T-helper 1 cell (primary cell): ENCODE data around the gene GRIA1.
"Not testable (repeated sequence)": the region's sequence is repeated elsewhere in the genome, so short reads cannot be mapped to it uniquely, and the experiment has no call there.

ENCODE experiments used
- DNase-seq, 5 donors: peaks; one replicate each; pipeline ENCODE4 v3.0.0-alpha.2; 2012 to 2020

The GRIA1 gene

GRCh38 chr5:153791339-153791738 is 300.9 kb downstream of the GRIA1 start:
- DNase-seq = no peak

DNA sequence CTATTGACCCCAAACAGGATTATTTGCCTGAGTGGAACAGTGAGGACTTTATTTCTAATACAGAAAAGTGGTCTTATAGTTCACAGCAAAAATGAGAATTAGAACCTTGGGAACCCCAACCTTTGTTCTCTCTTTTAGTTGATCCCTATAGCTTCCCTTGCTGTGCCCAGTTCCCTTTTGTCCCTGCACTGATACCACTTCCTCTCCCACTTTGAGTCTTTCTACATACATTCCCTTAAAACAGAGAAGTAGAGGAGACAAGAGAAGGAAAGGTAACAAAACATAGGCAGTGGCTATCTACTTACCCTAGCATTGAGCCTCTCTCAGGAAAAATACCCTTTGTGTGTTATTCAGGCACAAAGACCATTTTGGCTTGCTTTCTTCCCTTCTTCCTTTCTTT is 301.8 kb downstream of the GRIA1 start:
- no peak for DNase-seq

DNA sequence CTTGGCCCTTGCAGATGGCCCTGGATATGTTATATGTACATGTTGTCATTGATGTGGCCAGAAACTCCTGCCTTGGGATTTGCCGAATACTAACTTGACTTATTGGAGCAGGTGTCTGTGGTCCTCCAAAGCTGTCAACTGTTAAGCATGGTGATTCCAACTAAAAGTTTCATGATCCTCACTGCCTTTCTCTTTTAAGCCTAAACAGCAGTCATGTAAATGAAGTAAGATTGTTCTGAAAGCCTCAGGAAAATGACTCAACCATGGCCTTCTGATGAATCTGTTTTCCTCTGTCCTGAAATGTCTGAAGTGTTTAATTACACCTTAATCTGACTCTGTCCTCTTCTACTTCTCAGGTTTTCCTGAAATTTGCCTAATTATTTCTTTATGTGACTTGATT is 303.2 kb downstream of the GRIA1 start:
- DNase-seq = no peak

DNA sequence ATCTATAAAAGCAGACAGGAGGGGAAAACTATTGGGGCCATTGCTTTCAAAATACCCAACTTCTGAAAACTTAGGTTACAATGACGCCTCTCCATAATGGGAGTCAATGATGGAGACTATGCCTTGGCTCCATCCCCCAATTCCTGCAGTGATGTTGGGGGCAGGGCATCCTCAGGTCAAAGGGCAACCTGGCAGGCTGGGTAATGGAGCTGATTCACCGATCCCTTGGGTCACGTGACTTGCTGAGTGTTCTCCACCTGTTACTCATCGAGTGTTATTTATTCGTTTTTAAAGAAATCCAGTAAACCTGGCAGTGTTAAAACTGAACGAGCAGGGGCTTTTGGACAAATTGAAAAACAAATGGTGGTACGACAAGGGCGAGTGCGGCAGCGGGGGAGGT is 303.9 kb downstream of the GRIA1 start:
- no peak for DNase-seq

DNA sequence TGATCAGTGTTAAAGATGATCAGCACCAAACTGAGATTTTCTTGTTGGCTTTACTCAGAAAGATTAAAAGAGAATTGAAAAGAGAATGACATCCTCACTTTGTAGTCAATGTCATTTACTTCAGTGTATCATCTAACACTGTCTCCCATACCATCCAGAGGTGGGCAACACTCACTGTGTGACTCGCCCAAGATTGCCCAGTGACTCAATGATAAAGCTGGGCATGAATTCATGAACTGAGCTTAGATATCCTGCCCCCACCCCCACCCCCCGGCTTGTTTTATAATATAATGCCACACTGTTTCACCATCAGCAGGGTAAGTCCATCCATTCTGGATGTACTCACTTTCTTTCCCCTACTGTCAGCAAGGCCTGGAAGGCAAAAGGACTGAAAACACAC is 306.1 kb downstream of the GRIA1 start:
- no peak for DNase-seq

DNA sequence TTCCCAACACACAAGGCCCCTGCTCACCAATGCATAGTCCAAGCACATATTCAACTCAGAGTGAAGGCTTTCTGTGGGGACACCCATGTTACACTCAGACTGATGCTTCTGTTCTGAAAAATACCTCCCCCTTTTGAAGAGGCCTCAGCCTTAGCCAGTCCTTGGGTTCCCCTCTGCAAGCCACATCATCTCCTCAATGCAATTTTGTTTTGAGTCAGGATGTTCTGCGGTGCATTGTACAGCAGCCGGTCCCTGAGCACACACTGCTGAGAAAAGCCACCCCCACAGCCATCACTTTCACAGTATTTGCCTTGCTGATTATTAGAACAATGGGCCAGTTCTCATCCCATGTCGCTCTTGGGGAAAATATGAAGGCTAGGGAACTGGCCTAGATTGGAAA is 307.0 kb downstream of the GRIA1 start:
- no peak for DNase-seq

DNA sequence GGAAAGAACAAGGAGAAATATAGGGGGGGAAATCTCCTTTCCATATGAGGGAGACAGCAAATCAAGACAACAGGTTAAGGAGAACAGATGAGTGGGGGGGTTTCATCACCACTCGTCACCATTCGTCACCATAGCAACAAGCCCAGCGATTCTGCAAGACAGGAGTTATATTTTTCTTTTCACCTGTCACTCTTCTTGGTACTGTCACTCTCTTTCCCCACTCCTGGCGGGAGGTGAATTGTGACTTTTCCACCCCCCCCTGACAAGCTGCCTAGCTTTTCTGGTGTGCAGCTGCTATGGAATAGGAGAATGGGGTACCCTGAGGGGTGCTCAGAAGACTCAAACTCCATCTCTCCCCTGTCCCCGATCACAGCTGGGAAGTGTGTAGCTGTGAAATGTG is 308.4 kb downstream of the GRIA1 start:
- no peak for DNase-seq

DNA sequence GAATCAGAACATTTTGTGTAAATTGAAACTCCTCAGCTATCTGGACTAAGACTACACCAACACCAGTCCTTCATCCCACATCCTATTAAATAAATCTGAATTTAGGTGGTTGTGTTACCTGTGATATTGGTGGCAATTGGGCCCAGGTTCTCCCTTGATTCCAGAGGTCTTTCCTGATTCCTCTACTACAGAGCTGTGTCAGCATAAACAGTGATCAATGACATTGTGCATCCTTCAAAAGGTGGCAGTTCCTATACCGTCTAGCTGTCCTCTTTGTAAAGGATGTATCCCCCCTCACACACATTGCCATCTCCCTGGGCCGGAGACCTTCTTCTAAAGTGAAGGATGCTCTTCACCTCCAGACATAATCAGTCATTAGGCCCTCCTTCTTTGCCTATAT is 309.0 kb downstream of the GRIA1 start:
- no peak for DNase-seq

DNA sequence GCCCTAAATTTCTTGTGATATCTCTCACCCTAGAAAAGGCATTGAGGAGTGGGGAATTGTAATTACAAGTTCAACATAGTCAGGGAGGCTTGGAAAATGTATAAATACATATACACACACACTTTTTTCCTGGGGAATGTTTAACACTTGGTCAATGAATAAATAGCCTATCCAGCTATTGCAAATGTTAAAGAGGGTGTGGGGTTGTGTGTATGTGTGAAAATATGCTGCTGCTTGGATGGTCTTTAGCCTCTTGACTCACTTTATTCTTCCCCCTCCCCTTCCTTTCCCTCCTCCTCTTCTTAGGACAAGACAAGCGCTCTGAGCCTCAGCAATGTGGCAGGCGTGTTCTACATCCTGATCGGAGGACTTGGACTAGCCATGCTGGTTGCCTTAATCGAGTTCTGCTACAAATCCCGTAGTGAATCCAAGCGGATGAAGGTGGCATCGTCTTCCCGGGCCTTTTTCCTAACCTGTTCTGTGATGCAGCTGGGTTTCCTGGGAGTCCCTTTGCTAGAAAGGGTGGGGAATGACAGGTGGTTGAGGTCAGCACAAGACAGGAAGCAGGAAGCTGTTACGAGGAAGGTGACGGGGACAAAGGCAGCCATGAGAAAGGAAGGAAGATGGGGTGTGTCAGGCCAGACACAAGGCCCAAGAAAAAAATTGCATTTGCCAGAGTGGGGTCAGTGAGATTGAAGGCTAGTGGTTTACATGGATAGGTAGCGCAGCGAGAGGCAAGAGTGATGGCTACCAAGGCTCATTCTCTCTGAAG is 311.8 kb downstream of the GRIA1 start:
- no peak for DNase-seq

DNA sequence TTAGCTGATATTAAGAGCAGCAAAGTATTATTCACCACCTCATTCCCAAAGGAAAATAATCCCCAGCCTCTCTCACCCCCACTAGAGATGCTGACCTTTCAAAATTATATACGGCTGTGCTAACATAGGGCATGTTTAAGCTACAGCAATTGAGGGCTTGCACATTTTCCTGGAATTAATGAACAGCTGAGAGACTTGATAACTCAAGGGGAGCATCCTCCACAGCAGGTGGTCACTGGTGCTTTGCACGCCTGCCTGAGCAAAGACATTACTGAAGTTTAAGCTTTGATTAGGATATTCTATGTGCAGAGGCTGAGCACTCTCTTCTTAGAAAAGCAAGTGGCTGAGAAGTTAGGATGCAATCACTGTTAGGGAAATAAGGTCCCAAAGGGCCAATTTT is 317.3 kb downstream of the GRIA1 start:
- DNase-seq = no peak

DNA sequence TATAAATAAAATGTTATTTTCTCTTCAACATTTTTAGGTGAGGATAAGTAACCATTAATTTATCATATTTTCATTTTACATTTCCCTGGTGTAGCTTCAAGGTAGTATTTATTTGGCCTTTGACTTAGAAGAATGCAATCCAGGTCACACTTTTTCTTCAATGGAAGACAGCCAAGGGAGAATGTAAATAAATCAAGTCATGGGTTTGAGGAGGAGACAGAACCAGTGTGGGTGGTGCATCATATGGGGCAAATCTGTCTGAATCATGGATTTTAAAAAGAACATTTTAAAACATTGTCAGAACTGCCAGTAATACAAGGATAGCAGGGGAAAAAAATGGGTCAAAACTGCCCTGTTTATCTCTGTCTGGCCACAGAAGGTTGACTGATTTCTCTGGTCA is 318.7 kb downstream of the GRIA1 start:
- DNase-seq = no peak

GRCh38 chr5:153813901-153814300 is 323.4 kb downstream of the GRIA1 start:
- DNase-seq = no peak

DNA sequence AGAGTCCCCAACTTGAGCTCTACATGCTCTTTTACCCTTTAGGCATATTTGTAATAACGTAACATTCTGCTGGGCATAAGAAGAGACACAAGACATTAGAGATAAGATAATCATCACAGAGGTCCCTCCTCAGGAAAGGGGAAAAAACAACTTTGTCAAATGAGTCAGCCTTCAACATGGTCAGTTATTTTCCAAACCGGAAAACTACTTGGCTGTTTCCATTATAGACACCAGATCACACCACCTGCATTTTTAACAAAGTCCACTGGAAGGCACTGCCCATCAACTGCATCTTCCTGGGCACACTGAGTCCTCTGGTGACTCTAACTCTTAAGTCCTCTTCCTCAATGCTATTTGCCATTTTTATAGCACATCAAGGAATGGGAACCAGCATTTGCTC is 326.4 kb downstream of the GRIA1 start:
- DNase-seq = no peak

- DNase-seq = no peak
Measured at GRCh38 chr5:153818626-153819025, 328.2 kb downstream of the GRIA1 start.

- DNase-seq = no peak
Measured at GRCh38 chr5:153823036-153823435, 332.6 kb downstream of the GRIA1 start.

GRCh38 chr5:153824909-153825308 is 334.4 kb downstream of the GRIA1 start:
- no peak for DNase-seq

DNA sequence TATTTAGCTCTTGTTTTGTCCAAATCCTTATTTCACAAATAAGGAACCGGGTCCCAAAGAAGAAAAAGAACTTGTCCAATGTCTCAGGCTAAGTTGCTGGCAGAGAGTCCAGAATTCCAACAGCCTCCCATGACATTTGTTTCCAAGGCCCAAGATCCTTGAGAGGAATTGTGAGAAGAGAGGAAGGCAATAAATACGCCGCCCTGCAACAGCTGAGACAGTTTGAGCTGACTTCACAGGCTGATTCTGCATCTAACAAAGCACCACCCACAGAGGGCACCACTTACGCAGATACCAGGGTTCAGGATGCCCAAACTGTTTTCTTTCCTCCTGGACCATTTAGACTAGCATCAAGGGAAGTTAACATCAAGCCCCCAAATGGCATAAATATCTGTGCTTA is 336.9 kb downstream of the GRIA1 start:
- no peak for DNase-seq

- DNase-seq = no peak
Measured at GRCh38 chr5:153829510-153830065, 339.1 kb downstream of the GRIA1 start.

DNA sequence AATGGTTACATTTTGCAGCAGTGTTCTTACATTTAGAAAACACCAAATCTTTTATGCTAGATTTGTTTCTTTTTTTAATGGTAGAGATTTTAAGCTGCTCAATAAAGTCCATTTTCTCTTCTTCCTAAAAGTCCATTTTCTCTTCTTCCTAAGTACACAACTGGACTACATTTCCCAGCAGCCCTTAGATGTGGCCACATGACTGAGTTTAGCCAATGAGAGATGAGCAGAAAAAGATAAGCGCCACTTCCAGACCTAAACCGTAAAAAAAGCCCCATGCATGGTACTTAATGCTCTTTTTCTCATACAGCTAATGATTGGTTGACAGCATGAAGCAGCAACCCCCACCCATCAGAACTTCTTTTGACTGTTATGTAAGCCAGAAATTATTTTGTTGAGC is 341.5 kb downstream of the GRIA1 start:
- no peak for DNase-seq

GRCh38 chr5:153835891-153836515 is 345.5 kb downstream of the GRIA1 start:
- no peak for DNase-seq

DNA sequence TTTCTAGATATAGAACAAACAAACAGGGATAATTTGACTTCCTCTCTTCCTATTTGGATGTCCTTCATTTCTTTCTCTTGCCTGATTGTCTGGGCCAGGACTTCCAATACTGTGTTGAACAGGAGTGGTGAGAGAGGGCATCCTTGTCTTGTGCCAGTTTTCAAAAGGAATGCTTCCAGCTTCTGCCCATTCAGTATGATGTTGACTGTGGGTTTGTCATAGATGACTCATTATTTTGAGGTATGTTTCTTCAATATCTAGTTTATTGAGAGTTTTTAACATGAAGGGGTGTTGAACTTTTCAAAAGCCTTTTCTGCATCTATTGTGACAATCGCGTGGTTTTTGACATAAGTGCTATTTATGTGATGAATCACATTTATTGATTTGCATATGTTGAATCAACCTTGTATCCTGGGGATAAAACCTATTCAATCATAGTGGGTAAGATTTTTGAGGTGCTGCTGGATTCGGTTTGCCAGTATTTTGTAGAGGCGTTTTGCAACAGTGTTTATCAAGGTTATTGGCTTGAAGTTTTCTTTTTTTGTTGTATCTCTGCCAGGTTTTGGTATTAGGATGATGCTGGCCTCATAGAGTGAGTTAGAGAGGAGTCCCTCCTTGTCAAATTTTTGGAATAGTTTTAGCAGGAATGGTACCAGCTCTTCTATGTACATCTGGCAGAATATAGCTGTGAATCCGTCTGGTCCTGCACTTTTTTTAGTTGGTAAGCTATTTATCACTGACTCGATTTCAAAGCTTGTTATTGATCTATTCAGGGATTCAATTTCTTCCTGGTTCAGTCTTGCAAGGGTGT is 359.0 kb downstream of the GRIA1 start:
- not testable (repeated sequence) for DNase-seq

- DNase-seq = no peak
Measured at GRCh38 chr5:153860195-153860886, 369.9 kb downstream of the GRIA1 start.

DNA sequence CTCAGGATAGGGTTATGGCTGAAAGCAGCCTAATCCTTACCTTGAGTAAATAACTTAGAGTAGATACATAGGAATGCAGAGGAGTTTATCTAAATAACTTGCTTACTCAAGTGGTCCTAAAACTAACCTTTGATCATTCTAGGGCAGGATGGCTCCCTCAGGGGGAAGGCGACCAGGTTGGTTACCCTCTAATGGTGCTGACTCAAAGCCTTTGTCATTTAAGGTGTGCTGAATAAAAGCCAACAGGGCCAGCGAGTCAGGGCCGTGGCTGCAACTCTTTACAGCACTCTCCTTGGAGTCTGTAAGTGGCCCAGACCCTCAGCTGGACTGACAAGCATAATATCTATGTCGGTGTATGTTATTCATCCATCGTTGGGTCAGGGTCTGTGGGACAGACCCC is 372.4 kb downstream of the GRIA1 start:
- not testable (repeated sequence) for DNase-seq
